GM19025 (cell line): ENCODE results near the gene CFB.
"Not testable (repeated sequence)": the region's sequence is repeated elsewhere in the genome, so short reads cannot be mapped to it uniquely, and the experiment has no call there.

ENCODE experiments used
- ATAC-seq: cut with Tn5 transposase; IDR thresholded peaks from one replicate; pipeline ENCODE4 v1.9.1; 2021; ENCODE audit warnings: mild to moderate bottlenecking, low read depth, moderate library complexity; ENCODE audit not compliant: unreplicated experiment

The CFB gene

GRCh38 chr6:31945507-31946369, at the start of gene CFB:
TSS of gene CFB (plus strand) at chr6:31946095. CDS start at chr6:31946222, 127 bp downstream.
- no peak for ATAC-seq

- no peak for ATAC-seq
Observed at GRCh38 chr6:31896493-31896855, 49.4 kb upstream of the CFB start.

- peak; percentile 6 for ATAC-seq
Observed at GRCh38 chr6:31896856-31897611, 48.9 kb upstream of the CFB start.

- ATAC-seq = peak; percentile 53
Observed at GRCh38 chr6:31897612-31898382, 48.1 kb upstream of the CFB start, which contains the start of gene EHMT2. TSS of gene EHMT2 (minus strand) at chr6:31897698. CDS start at chr6:31897677, 21 bp downstream.

- no peak for ATAC-seq
Observed at GRCh38 chr6:31898383-31899011, 47.4 kb upstream of the CFB start.

GRCh38 chr6:31899215-31899614, 46.7 kb upstream of the CFB start:
- no peak for ATAC-seq

- no peak for ATAC-seq
Observed at GRCh38 chr6:31899882-31900722, 45.8 kb upstream of the CFB start.

GRCh38 chr6:31900917-31901414, 44.9 kb upstream of the CFB start:
- ATAC-seq = no peak

GRCh38 chr6:31901415-31901952, 44.4 kb upstream of the CFB start:
- no peak for ATAC-seq

GRCh38 chr6:31901953-31902643, 43.8 kb upstream of the CFB start, which contains the start of gene ZBTB12:
TSS of gene ZBTB12 (minus strand) at chr6:31902086. CDS start at chr6:31901305, 781 bp downstream.
- no peak for ATAC-seq

- no peak for ATAC-seq
Observed at GRCh38 chr6:31903957-31904356, 41.9 kb upstream of the CFB start.

- no peak for ATAC-seq
Observed at GRCh38 chr6:31905041-31905440, 40.9 kb upstream of the CFB start.

GRCh38 chr6:31906122-31906521, 39.8 kb upstream of the CFB start:
- ATAC-seq = no peak

GRCh38 chr6:31906727-31907126, 39.2 kb upstream of the CFB start:
- not testable (repeated sequence) for ATAC-seq

- ATAC-seq = no peak
Observed at GRCh38 chr6:31907158-31907813, 38.6 kb upstream of the CFB start.

GRCh38 chr6:31908255-31908654, 37.6 kb upstream of the CFB start:
- not testable (repeated sequence) for ATAC-seq

- ATAC-seq = no peak
Observed at GRCh38 chr6:31908791-31909190, 37.1 kb upstream of the CFB start.

GRCh38 chr6:31909298-31909697, 36.6 kb upstream of the CFB start:
- not testable (repeated sequence) for ATAC-seq
